ENCODE results near the gene NUP205.
"Not testable (repeated sequence)": the region's sequence is repeated elsewhere in the genome, so short reads cannot be mapped to it uniquely, and the experiment has no call there.

NUP205 gene

DNA sequence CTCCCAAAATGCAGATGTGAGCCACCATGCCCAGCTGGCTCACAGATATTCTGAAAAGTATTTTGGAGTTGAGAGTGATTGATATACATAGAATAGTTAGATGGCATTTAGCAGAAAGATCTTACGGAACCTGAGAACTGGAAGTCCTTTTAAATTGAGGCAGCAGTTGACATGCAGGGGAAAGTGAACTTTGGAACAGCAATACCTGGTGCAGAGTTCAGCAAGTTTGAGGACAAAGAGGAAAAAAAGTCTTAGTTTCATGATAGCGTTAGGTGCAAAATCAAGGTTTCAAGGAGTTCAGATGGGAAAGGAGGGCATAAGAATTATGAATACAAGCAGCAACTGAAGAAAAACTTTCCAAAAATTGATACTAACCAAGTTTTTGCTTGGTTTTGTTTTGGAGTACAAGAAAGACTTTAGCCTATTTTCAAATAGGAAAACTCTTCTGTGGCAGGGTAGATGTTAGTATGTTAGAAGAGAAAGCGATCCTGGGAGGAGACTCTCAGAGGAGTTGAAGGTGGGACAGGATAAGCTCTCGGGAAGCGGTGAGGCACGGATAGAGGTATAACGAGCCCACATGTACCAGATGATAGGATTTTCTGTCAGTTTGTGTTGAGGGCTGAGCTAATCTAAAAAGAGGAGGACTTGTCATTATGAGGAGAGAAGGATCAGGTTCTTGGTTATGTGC is 76.6 kb downstream of the NUP205 start:
- DNase-seq (ENCODE audit: low read depth, low spot score): no peak
- ChIA-PET CTCF (interaction anchor here (0.6 to 22.9 kb wide), 3 partner anchors 11 to 354 kb away, joined by 4 to 319 read pairs (median 4); no protein-coding TSS in a partner anchor), POLR2A (no interaction called here)
- TF ChIP-seq, protein P1, sequence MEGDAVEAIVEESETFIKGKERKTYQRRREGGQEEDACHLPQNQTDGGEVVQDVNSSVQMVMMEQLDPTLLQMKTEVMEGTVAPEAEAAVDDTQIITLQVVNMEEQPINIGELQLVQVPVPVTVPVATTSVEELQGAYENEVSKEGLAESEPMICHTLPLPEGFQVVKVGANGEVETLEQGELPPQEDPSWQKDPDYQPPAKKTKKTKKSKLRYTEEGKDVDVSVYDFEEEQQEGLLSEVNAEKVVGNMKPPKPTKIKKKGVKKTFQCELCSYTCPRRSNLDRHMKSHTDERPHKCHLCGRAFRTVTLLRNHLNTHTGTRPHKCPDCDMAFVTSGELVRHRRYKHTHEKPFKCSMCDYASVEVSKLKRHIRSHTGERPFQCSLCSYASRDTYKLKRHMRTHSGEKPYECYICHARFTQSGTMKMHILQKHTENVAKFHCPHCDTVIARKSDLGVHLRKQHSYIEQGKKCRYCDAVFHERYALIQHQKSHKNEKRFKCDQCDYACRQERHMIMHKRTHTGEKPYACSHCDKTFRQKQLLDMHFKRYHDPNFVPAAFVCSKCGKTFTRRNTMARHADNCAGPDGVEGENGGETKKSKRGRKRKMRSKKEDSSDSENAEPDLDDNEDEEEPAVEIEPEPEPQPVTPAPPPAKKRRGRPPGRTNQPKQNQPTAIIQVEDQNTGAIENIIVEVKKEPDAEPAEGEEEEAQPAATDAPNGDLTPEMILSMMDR (IDR thresholded peaks at IDR 0.05; ENCODE audit: insufficient read depth, low read length, missing control alignments): no peak
- H3K4me3 ChIP-seq (ENCODE audit: low read depth, low read length): no peak overlapping the region

DNA sequence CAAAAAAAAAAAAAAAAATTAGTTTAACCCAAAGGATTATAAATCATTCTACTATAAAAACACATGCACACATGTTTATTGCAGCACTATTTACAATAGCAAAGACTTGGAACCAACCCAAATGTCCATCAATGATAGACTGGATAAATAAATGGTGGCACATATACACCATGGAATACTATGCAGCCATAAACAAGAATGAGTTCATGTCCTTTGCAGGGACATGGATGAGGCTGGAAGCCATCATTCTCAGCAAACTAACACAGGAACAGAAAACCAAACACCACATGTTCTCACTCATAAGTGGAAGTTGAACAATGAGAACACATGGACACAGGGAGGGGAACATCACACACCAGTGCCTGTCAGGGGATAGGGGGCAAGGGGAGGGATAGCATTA is 82.0 kb downstream of the NUP205 start:
- H3K4me3 ChIP-seq (ENCODE audit: low read depth, low read length); DNase-seq (ENCODE audit: low read depth, low spot score); POLR2A ChIA-PET: not testable (repeated sequence)
- CTCF ChIA-PET: interaction anchor here (1.0 to 22.9 kb wide), 3 partner anchors 6 to 362 kb away, joined by 3 to 346 read pairs (median 319); no protein-coding TSS in a partner anchor

DNA sequence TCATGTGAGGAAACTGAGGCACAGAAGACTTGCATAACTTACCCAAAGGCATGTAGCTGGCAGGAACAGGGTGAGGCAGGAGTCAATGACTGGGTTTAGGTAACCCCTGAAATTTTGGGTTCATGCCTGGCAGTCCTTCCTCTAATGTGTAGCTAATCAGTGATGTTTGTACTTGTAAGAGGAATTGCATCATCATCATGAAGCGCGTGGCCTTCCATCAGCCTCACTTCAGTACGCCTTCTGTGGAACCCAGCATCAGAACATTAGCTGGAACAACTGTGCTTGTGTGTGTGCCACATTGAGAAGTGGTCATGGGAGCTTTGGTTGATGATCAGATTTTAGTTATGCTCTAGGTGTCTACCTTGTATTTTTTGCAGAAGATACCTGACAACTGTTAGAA is 86.4 kb downstream of the NUP205 start:
- POLR2A ChIA-PET: no interaction called here
- TF ChIP-seq, protein P1 (IDR thresholded peaks at IDR 0.05; ENCODE audit: insufficient read depth, low read length, missing control alignments): no peak
- CTCF ChIA-PET: interaction anchor here (0.8 to 14.1 kb wide), 17 partner anchors 9 to 958 kb away, joined by 3 to 346 read pairs (median 6); partner anchors contain the start of gene STMP1
- DNase-seq (ENCODE audit: low read depth, low spot score): no peak
- no peak overlapping the region for H3K4me3 ChIP-seq (ENCODE audit: low read depth, low read length)

DNA sequence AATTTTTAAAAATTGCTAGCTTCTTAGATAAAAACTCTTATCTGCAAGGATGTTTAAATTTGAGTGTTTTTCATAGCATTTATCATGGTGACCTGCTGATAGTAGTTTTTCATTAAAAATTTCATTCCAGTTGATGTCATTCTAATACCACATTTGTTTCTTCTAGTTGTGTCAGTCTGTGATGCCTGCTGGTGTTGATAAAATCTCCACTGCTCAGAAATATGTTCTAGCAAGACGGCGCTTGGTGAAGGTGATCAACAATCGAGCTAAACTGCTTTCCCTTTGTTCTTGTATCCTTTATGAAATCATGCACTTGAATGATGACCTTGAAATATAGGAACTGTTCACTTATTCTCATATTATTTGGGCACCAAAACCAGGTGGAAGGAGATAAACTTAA is 87.0 kb downstream of the NUP205 start:
- POLR2A ChIA-PET: no interaction called here

DNA sequence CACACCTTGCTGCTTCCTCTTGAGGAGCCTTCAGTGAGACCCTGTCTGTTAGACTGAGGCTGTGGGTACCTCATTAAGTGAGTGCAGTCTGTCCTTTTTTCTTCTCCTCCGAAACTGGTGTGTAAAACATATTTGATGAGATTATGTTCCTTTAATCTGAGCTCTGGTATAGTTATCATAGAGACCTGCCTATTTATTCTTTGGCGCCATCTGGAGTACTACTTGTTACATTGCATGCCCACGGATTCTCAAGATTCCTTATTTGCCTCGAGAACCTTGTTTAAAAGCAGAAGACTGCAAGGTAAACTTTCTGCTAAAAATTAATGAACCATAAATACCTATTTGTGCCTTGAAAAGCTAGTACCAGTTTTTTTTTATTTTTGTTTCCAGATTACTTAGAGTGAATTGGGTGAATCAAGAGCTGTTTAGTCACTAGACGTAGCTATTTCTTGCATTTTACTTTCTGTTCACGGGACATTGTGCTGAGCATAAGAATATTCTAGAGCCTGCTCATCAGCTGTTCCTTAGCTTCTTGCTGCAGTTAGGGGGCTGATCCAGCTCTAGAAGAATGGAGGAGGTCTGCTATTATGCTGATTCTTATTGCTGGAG is 87.7 kb downstream of the NUP205 start:
- DNase-seq (ENCODE audit: low read depth, low spot score): no peak
- no peak overlapping the region for H3K4me3 ChIP-seq (ENCODE audit: low read depth, low read length)
- CTCF ChIA-PET: interaction anchor here (0.8 to 14.1 kb wide), 41 partner anchors 8 to 977 kb away, joined by 3 to 346 read pairs (median 4); partner anchors contain the start of gene STMP1
- POLR2A ChIA-PET: no interaction called here
- TF ChIP-seq, protein P1 (IDR thresholded peaks at IDR 0.05; ENCODE audit: insufficient read depth, low read length, missing control alignments): peak; percentile 52

More for the DNA sequence above, 87.0 kb downstream of the NUP205 start:
- H3K4me3 ChIP-seq (ENCODE audit: low read depth, low read length): no peak overlapping the region
- TF ChIP-seq, protein P1 (IDR thresholded peaks at IDR 0.05; ENCODE audit: insufficient read depth, low read length, missing control alignments): no peak
- DNase-seq (ENCODE audit: low read depth, low spot score): no peak
- CTCF ChIA-PET: interaction anchor here (0.8 to 14.1 kb wide), 33 partner anchors 9 to 976 kb away, joined by 3 to 346 read pairs (median 4); partner anchors contain the start of gene STMP1

DNA sequence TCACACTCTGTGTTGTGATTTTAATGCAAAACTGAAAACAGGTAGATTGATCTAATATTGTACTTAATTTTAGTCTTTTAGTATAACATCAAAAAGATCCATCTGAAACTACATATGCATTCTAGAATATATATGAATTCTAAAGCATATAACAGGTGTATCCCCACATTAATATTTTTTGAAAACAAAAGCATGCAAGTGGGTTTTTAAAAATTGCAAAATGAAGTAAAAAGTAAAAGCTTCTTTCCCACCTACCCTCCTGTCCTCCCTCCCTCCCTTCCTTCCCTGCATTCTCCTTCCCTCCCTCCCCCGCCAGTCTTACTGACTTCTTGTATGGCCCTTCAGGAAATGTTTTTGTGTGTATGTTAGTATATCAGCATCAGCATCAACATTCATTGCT is 90.0 kb downstream of the NUP205 start:
- POLR2A ChIA-PET: no interaction called here
- CTCF ChIA-PET: interaction anchor here (1.7 to 14.1 kb wide), 5 partner anchors 12 to 370 kb away, joined by 3 to 346 read pairs (median 139); partner anchors contain the start of gene STMP1
- TF ChIP-seq, protein P1 (IDR thresholded peaks at IDR 0.05; ENCODE audit: insufficient read depth, low read length, missing control alignments): no peak
- H3K4me3 ChIP-seq (ENCODE audit: low read depth, low read length): no peak overlapping the region
- no peak for DNase-seq (ENCODE audit: low read depth, low spot score)
